DMS153 (cell line): ENCODE data around the gene NLRP6.
A peak's percentile ranks its signal among the peaks of the same experiment; 100 is the strongest.

Experiments
- DNase-seq: peaks from one replicate; lab custom pipeline; 2025; lab: John Stamatoyannopoulos, UW

NLRP6 gene

DNA sequence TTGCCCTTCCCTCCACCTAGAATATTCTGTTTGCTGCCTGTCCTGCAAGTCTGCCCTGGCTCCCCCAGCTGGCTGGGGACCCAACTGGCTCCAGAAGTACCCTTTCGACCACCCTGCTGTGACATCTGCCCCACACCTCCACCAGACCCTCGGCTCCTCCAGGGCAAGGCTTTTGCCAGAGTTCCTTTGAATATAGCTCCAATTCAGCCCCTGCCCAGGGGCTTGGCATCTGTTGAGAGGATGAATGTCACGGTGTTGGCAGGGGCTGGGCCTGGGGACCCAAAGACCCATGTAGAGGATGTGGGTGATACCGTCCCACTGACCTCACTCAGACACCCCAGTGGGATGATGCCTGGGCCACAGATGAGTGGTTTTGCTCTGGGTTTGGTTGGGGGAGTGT lies 4.0 kb downstream of the NLRP6 start:
- DNase-seq, result no peak

DNA sequence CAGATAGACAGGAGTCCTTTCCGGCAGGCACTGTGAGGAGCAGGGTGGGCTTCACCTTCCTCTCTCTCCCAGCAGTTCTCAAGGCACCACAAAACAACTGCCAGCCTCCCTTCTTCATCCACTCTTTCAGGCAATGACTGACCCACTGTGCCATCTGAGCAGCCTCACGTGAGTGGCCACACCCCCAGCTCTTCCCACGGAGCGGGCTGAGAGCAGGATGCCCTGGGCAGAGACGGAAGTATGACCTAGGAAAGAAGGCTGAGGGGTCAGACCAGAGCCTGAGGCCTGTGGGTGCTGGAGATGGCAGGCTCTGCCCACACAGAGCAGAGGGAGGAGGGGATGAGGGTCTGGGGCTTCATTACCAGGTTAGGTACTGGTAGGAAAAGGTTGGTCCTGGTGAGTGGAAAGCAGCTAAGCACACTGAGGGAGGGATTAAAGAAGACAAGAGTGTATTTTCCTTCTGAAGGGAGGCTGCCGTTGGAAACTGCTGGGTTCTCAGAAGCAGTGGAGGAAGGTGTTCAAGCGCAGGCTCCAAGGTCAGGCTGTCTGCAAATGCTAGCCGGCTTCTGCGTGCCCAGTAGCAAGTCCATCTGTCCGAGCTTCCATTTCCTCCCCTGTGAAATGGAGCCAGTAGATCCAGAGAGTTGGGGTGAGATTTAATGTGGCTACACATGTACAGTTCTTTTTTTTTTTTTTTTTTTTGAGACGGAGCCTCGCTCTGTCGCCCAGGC lies 4.6 kb downstream of the NLRP6 start:
- DNase-seq, result no peak

DNA sequence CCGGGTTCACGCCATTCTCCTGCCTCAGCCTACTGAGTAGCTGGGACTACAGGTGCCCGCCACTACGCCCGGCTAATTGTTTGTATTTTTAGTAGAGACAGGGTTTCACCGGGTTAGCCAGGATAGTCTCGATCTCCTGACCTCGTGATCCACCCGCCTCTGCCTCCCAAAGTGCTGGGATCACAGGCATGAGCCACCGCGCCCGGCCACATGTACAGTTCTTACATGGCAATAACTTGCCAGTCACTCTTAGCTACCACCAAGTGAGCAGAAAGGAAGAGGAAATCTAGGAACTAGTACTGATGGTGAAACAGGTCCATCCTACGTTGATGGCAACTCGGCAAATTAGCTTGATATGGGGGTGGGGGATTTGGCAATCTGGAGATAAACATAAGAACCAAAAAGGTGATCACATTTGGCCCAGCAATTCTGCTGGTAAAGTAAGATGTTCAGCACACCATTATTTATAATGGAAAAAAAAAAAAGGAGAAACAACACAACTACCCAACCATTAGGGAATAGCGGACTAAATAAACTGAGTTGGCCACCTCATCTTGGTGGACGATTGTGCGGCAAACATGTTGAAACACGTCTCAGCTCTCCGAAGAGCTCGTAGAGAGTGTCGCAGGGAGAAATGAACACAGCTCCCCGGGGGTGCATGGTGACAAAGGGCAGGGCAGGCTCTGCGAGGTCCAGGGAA lies 5.3 kb downstream of the NLRP6 start:
- no peak for DNase-seq

DNA sequence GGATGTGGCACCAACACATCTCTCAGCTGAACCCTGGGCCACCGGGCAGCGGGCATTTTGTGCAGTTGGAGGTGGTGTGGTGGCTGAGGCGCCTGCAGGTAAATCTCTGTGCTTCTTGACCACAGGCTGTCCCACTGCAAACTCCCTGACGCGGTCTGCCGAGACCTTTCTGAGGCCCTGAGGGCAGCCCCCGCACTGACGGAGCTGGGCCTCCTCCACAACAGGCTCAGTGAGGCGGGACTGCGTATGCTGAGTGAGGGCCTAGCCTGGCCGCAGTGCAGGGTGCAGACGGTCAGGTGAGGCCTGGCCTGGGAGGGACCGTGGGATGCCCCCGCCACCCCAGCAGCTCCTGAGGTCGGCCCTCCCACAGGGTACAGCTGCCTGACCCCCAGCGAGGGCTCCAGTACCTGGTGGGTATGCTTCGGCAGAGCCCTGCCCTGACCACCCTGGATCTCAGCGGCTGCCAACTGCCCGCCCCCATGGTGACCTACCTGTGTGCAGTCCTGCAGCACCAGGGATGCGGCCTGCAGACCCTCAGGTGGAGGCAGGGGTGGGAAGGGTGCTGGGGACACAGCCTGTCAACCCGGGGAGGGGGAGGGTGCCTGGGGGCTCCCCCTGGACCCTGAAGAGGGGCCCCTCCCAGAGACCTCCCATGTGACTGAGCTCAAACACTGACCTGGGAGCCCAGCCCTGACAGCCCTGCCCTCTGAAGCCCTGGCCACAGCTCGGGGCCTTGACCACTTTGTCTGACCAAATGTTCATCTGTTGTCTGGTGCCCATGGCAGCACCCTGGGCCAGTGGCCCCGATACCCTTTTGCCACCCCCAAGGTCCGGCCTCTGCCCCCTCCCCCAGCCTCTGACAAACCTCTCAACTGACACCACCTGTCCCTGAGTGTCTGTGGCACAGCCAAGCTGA lies 6.2 kb downstream of the NLRP6 start:
- no peak for DNase-seq

DNA sequence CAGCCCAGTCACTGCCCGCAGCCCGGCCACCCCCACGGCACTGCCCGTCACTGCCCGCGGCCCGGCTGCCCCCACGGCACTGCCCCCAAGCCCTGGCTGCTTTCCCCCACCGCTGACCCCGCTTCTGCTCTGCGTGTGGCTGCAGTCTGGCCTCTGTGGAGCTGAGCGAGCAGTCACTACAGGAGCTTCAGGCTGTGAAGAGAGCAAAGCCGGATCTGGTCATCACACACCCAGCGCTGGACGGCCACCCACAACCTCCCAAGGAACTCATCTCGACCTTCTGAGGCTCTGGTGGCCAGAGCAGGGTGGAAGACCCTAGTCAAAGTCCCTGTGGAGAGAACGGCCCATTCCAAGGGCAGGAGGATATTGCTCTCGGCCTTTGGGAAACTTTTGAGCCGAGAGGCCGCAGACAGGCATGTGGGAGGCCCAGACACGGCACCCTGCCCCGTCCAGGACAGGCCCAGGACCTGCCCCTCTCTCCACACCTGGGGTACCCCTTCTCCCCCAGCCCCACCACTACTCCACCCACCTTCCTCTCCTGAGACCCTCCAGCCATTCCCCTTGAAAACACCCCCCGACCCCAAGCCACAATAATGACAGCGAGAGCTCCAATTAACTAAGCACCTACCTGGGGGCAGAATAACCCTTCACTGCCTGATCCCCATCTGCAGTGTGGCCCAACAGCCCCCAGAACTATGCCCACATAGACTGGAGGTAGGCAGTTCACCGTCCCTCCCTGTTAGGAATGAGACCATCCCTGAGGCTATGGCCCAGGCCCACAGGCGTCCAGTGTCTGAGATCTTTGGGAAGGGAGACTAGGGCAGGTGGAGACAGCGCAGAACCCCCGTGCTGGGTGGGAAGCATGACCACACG lies 7.0 kb downstream of the NLRP6 start:
- DNase-seq, result no peak

DNA sequence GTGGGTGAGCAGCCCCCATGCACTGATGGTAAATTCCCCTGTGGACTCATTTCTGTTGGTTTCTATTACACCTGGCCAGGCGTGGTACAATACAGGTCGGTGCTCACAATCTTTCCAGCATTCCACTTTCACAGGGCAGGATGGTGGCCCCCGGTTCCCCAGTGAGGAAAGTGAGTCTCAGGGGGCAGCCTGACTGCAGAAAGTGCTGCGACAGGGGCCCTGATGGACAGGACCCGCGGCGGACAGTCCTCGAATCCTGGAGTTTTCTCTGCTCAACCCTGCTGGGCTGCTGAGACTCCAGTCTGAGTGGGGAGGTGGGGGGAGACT lies 7.7 kb downstream of the NLRP6 start:
- DNase-seq, result no peak

DNA sequence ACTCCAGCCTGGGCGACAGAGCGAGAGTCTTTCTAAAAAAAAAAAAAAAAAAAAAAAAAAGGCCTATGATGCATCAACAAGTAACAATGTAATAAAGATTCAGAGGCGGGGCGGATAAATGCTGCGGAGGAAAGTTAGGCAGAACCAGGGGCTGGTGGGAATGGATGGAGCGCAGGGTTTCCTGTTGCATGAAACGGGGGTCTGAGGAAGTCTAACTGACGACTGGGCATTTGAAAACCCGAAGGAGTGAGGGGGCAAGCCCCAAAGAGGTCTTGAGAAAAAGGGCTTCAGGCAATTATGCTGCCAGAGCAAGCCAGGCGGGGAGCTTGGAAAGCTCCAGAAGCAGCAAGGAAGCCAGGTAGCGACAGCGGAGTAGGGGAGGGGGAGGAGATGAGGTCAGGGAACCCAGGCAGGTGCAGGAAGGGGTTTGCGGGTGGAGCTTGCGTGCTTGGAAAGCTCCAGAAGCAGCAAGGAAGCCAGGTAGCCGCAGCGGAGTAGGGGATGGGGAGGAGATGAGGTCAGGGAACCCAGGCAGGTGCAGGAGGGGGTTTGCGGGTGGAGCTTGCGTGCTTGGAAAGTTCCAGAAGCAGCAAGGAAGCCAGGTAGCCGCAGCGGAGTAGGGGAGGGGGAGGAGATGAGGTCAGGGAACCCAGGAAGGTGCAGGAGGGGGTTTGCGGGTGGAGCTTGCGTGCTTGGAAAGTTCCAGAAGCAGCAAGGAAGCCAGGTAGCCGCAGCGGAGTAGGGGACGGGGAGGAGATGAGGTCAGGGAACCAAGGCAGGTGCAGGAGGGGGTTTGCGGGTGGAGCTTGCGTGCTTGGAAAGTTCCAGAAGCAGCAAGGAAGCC lies 9.0 kb downstream of the NLRP6 start:
- peak; percentile 57 for DNase-seq

DNA sequence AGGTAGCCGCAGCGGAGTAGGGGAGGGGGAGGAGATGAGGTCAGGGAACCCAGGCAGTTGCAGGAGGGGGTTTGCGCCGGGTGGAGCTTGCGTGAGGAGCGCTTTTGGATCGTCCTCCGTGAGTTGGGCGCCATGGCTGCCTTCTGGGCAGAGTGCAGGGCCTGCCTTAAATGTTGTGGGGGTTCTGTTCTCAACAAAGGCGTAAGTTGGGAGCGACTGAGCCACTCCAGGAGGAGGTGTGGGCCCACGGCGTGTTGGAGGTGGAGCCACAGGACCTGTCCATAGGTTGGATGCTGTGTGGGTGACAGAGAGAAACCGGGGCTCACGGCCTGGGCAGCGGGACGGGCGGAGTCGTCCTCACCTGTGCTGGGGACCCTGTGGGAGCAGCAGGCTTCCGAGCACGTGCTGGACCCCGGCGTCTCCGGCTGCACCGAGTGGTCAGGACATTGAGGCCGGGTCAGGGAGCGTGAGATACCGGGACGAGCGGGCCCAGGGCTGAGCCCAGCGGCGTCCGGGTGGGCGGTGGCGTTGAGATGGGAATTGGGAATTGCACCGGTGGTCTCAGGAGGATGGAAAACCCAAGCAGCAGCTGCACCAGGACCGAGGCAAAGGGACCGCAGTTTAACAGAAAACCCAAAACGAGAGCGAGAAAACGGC lies 9.7 kb downstream of the NLRP6 start:
- DNase-seq, result no peak

DNA sequence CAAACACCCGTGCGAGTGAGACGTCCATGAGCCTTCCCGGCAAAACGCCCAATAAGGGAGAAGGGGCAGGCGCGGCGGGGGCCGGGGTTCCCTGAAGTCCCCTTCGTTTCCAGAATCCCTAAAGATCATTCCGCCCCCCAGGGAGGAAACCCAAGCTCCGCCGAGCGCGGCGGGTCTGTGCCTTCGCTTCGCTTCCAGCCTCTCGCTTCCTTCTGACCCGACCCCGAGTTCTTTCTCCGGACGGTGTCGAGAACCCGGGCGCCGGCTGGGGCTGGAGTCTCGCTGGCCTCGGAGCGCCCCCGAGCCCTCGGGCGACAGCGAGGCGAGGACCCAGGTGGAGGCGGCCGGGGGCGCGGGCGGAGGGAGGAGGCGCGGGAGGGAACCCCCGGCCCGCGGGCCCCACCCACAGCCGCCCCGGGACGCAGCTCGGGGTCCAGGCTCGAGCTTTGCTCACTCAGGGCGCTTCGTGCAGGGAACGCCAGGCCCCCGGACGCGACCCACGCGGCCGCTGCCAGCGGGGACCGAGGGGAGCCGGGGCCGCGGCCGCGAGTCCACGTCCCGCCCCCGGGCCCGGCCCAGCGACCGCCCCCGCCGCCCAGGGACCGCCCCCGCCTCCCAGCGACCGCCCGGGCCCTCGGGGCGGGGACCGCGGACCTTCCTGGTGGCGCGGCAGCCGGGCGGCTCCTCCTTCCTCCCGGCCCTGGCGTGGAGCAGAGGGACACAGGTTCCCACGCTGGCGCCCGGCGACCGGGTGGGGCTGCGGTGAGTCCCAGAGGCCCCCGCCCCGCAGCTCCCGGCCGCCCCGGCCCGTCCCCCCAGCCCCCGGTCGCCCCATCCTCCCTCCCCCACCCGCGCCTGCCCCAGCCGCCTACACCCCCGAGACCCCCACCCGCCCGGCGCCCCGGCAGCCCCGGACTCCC lies 10.5 kb downstream of the NLRP6 start, which contains the start of gene PGGHG:
TSS of gene PGGHG (plus strand) at position 649 of the 920 bp plus-strand sequence. CDS start 691 bp downstream, outside the sequence.
- no peak for DNase-seq

DNA sequence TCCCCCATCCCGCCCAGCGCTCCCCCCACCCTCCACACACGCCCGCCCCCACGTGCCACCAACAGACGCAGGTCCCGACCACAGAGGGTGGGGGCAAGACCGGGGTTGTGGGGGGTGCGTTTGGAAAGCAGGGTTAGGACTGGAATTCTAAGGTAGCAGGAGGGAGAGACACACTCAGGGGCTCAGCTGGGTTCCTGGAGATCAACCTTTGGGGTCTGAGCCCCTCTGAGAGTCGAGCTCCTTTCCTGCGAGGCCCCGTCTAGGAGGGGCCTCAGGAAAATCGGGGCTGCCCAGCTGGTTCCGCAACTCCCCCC lies 11.1 kb downstream of the NLRP6 start:
- DNase-seq, result no peak

DNA sequence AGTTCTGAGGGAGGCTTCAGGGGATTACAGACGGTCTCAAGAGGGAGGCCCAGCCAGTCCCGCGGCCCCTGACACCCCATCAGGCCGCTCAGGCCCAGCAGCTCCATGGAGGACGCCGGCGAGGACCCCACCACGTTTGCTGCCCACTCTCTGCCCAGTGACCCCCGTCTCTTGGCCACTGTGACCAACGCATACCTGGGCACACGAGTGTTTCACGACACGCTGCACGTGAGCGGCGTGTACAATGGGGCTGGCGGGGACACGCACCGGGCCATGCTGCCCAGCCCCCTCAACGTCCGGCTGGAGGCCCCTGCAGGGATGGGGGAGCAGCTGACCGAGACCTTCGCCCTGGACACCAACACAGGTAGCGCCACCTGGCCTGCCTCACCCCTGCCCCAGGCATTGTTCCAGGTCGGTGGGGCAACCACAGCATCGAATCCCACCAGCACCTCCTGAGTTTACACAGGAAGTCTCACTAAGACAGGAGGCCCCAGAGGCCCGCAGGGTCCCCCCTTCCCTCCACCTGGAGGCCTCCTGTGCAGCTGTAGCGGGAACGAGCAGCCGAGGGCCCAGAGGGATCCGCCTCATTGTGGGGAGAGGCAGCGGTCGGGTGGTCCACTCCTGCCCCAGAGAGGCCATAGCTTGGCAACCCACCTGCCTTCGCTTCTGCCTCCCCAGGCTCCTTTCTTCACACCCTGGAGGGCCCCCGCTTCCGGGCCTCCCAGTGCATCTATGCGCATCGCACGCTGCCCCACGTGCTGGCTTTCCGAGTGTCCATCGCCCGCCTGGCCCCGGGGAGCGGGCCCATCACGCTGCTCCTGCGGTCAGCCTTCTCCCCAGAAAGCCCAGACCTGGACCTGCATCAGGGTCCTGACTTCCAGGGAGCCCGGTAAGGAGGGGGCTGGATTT lies 11.8 kb downstream of the NLRP6 start:
- DNase-seq, result no peak

DNA sequence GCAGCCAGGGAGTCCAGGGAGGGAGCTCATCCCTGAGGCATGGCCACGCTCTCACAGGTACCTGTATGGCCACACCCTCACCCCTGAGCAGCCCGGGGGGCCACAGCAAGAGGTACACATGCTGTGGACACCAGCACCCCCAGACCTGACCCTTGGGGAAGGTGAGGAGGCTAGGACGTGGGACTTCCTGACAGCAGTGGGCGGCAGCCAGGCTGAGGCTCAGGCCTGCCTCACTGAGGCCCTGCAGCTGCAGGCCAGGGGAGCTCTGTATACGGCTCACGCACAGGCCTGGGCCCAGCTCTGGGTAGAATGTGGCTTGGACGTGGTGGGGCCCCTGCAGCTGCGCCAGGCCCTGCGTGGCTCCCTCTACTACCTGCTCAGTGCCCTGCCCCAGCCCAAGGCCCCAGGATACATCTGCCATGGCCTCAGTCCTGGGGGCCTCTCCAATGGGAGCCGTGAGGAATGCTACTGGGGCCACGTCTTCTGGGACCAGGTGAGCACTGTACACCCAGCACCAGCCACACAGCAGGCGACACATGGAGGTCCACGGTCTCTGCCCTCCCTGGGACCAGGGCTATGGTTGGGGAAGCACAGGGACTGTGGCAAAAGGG lies 12.5 kb downstream of the NLRP6 start:
- no peak for DNase-seq

DNA sequence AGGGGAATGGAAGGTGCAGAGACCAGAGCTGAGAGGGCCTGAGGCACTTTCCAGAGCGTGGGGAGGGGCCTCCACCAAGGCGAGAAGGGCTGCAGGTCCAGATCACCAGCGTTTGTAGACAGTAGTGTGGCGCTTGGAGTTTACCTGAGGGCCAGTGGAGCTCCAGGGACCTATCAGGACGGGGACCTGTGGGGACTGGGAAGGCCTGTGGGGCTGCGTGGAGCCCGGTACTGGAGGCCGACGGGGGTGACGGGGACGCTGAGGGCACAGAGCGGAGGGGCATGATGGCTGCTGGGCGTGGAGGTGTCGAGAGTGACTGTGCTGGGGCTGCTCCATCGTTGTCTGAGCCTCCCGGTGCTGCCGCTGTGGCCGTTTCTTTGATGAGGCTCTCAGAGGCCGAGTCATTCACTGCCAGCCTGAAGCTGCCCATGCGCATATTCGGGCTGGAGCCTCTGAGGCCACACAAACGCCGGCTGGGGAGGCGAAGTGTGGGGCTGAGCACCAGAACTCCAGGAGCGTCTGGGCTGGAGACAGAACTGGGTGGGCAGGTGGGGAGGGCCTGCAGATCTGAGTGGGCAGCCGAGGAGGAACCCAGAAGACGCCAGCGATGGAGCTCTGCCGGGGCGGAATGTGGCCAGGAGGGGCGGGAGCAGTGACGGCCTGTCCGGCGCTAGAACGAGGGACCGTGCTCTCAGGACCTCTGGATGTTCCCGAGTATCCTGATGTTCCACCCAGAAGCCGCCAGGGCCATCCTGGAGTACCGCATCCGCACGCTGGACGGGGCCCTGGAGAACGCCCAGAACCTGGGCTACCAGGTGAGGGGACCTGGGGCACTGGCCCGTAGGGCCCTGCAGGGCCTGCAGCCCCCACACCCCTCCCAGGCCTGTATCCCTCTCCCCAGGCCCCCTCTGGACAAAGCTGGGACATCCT lies 13.3 kb downstream of the NLRP6 start:
- no peak for DNase-seq

DNA sequence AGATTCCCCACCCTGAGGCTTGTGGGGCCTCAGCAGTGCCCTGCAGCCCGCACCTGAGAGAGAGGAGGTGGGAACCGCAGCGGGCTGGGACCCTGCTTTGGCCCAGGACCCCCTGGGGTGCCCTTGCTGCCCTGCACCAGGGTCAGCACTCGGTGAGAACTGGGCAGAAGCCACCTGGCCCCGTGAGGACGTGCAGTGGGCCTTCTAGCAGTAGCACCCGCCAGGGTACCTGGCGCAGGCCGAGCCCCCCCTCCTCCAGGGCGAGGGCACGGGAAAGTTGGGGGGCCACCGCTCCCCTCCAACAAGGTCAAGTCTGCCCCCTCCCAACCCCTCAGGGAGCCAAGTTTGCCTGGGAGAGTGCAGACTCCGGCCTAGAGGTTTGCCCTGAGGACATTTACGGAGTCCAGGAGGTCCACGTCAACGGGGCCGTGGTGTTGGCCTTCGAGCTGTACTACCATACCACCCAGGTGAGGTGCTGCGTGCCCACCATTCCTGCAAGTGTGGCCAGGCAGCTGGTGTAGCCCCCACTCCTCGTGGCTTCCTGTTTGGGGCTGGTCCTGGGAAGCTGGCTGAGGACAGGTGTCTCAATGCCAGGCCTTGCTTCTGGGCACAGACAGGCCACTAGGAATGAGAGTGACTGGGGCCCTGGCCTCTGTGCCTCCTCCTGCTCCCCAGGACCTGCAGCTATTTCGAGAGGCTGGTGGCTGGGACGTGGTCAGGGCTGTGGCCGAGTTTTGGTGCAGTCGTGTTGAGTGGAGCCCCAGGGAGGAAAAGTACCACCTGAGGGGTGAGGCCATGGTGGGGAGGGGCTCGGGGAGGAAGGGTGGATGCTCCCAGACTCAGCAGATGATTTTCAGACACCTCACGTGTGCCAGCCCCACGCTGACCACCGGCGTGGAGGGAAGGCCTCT lies 14.3 kb downstream of the NLRP6 start:
- no peak for DNase-seq

DNA sequence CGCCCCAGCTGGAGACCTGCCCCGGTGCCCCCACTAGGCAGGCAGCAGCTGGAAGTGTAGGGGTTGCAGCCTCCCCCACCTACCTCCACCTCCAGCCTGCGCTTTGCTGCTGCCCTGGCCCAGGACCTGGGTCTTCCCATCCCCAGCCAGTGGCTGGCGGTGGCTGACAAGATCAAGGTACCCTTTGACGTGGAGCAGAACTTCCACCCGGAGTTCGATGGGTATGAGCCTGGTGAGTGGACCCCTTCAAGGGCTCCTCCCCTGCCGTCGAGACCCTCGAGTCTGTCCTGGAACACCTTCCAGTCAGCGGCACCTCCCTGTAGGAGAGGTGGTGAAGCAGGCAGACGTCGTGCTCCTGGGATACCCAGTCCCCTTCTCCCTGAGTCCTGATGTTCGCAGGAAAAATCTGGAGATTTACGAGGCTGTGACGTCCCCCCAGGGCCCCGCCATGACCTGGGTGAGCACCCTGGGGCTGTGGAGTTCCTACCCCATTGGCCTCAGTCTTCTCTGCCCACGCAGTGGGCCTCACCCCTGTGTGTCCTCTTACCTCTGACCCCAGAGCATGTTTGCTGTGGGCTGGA lies 15.2 kb downstream of the NLRP6 start:
- no peak for DNase-seq
